ENCODE results near the gene CREB3L1.

Gene CREB3L1

DNA sequence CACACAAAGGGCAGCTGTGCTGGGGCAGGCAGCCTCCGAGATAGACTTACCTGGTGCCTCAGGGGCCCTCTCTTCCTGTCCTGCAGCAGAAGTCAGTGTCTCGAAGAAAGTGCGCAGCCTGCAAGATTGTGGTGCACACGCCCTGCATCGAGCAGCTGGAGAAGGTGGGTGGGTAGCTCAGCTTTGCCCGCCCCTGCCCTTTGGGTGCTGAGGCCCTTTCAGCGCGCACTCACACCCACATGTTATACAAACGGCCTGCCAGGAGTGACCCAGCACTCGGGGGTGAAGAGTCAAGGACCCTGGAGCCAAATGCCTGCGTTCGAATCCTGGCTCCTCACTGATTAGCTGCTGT, 90.4 kb downstream of the CREB3L1 start:
- no peak for DNase-seq

DNA sequence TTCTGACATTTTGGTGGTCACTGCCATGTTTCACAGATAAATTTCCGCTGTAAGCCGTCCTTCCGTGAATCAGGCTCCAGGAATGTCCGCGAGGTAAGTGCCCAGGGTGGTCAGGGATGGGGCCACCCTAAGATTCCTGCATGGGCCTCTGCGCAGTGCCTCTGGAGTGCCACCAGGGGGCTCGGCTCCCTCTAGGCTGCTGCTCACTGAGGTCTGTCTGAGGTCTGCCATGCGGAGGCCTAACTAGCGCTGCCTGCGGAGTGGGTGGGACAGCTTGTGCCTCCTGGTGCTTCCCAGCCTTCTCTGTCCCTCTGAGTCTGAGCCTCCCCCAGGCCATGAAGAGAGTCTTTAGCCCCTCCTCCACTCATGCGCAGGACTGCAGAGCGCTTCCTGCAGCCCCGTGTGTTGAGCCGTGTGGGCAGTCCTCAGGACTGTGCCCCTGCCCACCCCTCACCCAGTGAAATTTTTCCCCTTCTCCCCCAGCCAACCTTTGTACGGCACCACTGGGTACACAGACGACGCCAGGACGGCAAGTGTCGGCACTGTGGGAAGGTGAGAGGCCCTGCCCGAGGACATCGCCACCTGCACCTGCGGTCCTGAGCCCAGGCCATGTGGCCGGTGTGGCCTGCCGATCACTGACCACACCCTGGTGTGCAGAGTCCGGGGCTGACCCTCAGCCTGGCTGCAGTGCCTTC, 92.1 kb downstream of the CREB3L1 start:
- no peak for DNase-seq

DNA sequence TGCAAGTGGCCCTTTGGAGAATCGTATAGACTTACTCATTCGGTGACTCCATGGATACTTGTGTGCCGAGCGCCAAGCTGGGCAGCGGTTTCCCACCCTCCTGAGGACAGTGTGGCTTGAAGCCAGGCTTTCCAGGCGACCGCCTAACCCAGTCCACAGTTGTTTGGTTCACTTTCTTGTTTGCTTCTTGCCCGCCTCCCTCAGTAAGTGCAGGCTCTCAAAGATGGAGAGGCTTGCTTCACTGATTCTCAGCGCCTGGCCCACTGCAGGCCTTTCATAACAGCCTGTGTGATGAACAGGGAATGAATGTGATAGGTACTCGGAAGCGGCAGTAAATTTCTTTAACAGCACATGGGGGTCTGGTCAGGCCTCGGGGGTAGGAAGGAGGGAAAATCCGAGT, 92.8 kb downstream of the CREB3L1 start:
- DNase-seq: no peak
